NK-92 treated with Interleukin-12 subunit alpha and Interleukin-12 subunit beta, amount 100 ng/mL, for 24 hours (cell line): Measurements from ENCODE around the gene PTGDR2.
A peak's percentile ranks its signal among the peaks of the same experiment; 100 is the strongest.
"Not testable (repeated sequence)": the region's sequence is repeated elsewhere in the genome, so short reads cannot be mapped to it uniquely, and the experiment has no call there.

Experiments
- DNase-seq: peaks from one replicate; lab custom pipeline; 2025; lab: John Stamatoyannopoulos, UW

PTGDR2 gene

GRCh38 chr11:60841797-60842667 is 13.7 kb downstream of the PTGDR2 start, which contains the start of gene CCDC86:
CCDC86 (plus strand) TSS chr11:60842113; CDS start chr11:60842125, 12 bp downstream.
- DNase-seq: peak; percentile 95

GRCh38 chr11:60840470-60841430 is 15.0 kb downstream of the PTGDR2 start:
- no peak for DNase-seq

GRCh38 chr11:60838132-60838531 is 17.6 kb downstream of the PTGDR2 start:
- DNase-seq: no peak

GRCh38 chr11:60836866-60837515 is 18.8 kb downstream of the PTGDR2 start:
- no peak for DNase-seq

DNA sequence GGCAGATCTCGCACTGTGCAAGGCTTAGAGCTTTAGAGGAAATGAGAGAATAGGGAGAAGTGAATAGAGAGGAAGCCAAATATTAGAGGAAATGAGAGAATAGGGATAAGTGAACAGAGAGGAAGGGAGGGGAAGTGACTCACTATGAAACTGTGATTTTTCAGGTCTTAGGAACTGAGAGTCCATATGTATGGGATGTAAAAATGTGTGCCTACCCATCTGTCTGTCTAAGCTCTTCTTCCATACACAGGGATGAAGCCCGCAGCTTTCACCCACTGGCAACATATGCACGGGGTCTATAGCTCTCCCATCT is 20.3 kb downstream of the PTGDR2 start:
- DNase-seq: no peak

GRCh38 chr11:60834742-60835533 is 20.8 kb downstream of the PTGDR2 start:
- DNase-seq: no peak

GRCh38 chr11:60831501-60832079 is 24.2 kb downstream of the PTGDR2 start:
- no peak for DNase-seq

- peak; percentile 38 for DNase-seq
Measured at GRCh38 chr11:60831143-60831500, 24.6 kb downstream of the PTGDR2 start.

GRCh38 chr11:60830478-60831142 is 25.1 kb downstream of the PTGDR2 start:
- DNase-seq: no peak

GRCh38 chr11:60825790-60826189 is 30.0 kb downstream of the PTGDR2 start:
- DNase-seq: no peak

DNA sequence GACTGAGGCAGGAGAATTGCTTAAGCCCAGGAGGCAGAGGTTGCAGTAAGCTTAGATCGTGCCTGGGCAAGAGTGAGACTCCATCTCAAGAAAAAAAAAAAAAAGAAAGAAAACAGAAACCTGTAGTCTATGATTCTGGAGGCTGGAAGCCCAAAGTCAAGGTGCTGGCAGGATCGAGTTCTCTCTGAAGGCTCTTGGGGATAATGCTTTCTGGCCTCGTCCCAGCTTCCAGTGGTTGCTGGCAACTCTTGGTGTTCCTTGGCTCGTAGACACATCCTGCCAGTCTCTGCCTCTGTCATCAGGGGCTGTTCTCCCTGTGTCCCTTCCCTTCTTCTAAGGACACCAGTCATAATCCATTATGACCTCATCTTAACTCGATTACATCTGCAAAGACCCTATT is 30.6 kb downstream of the PTGDR2 start:
- DNase-seq: no peak

- not testable (repeated sequence) for DNase-seq
Measured at GRCh38 chr11:60823745-60824306, 31.9 kb downstream of the PTGDR2 start.

- DNase-seq: no peak
Measured at GRCh38 chr11:60821827-60822599, 33.7 kb downstream of the PTGDR2 start.

GRCh38 chr11:60818057-60818456 is 37.7 kb downstream of the PTGDR2 start:
- no peak for DNase-seq

- DNase-seq: no peak
Measured at GRCh38 chr11:60816590-60817157, 39.1 kb downstream of the PTGDR2 start.

DNA sequence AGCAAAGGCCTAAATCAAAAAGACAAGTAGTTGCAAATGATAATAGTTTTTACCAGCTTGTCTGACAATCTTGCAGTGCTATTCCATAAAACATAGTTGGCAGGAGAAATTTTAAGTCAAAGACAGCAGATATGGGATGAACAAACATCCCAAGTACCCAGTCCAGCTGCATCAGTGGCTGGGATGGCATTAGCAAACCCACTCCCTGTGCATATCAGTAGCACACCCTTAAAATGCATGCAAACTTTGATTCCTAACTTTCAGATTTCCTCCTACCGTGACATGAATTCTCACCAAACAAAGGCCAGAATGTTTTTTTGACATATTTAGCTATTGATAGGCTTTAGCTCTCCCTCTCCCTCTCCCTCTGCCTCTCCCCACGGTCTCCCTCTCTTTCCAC is 41.6 kb downstream of the PTGDR2 start:
- DNase-seq: no peak

GRCh38 chr11:60813324-60813723 is 42.4 kb downstream of the PTGDR2 start:
- DNase-seq: no peak

DNA sequence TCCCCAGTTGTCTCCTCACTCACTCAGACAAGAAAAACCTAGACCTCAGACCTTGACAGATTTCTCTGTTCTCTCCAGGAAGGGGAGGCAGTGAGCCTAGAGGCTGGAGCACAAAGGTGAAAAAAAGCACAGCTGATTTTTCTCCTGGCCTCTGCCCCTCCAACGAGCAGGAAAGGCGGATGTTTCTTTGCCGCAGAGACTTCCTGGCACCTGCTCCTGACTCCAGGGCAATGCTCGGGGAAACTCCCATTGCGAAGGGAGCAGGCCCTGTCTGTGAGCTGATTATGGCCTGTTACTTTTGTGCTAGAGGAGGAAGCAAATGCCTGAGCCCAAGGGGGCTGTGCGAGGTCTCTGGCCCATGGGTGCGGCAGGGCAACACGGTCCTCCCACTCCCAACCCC is 45.2 kb downstream of the PTGDR2 start:
- no peak for DNase-seq

- DNase-seq: no peak
Measured at GRCh38 chr11:60810151-60810550, 45.6 kb downstream of the PTGDR2 start.
